Right cardiac atrium (tissue), 5 donors: ENCODE results near the gene GREB1. TPM values are rescaled to one million over a fixed set of nuclear protein-coding genes. Genes with fewer than 3 reads are reported as not detected.

Experiments used
- ATAC-seq, 2 donors: fragments of 200-7000 bp; cut with Tn5 transposase; one replicate each; pipeline versions ENCODE4 v1.8.0 to v1.9.1; 2020; ENCODE audit warnings: moderate library complexity in 2 of 2, mild to moderate bottlenecking in 1 of 2
- DNase-seq, 3 donors: peaks; one replicate each; pipeline ENCODE4 v3.0.0-alpha.2; 2020
- H3K27ac ChIP-seq: one replicate; pipeline ENCODE4 v1.5.1; 2013; ENCODE audit warnings: mild to moderate bottlenecking, low read length, control low read depth, moderate library complexity
- H3K27me3 ChIP-seq: one replicate; pipeline ENCODE4 v1.6.1; 2013; ENCODE audit not compliant: control insufficient read depth, insufficient read depth
- H3K4me1 ChIP-seq: one replicate; pipeline ENCODE4 v1.6.1; 2013; ENCODE audit warnings: low read length; ENCODE audit not compliant: control insufficient read depth, insufficient read depth
- H3K4me3 ChIP-seq: one replicate; pipeline ENCODE4 v1.5.1; 2013; ENCODE audit warnings: low read length, control low read depth
- H3K9me3 ChIP-seq: one replicate; pipeline ENCODE4 v1.6.1; 2013; ENCODE audit warnings: low read length; ENCODE audit not compliant: control insufficient read depth
- WGBS: extraction: QIAGEN DNeasy Blood & Tissue Kit; methylation state at CpG from one replicate; pipeline ENCODE4 v1.1.7; 2013; 5-methylcytosine and 5-hydroxymethylcytosine counted together
- intact Hi-C, 4 donors: fragments of 100-400 bp; cut with DNase I; formaldehyde crosslinking; loops; one replicate each; pipeline versions ENCODE4 v1.11.0 to v1.14.0; 2022 to 2023
- polyA plus RNA-seq: library from polyadenylated mRNA; stranded (reverse); fragments of 200-250 nt; gene quantifications from one replicate; pipeline ENCODE4 v1.2.3, GENCODE V29; 2013
- total RNA-seq, 4 donors: library from RNA; stranded (reverse); fragmentation: NEBNext Ultra II Directional; extraction: Animal tissue kit (Norgen Biotek cat#: 25700); gene quantifications; one replicate each; pipeline ENCODE4 v1.2.1, GENCODE V29; 2021
- donor health status: healthy with polysubstance abuse.
- donor health status: DM: no; HTN: yes; CAD: no.
- donor health status: DM: no; HTN: no; CAD: no.
- donor health status: DM: no; HTN: yes; CAD: no; lungs with severe emphysema.
- donor health status: DM: yes; HTN: yes; CAD: no.

The GREB1 gene
- total and polyA plus RNA-seq, 5 donors, result 4.6 to 17.7 (median 10.7) TPM

DNA sequence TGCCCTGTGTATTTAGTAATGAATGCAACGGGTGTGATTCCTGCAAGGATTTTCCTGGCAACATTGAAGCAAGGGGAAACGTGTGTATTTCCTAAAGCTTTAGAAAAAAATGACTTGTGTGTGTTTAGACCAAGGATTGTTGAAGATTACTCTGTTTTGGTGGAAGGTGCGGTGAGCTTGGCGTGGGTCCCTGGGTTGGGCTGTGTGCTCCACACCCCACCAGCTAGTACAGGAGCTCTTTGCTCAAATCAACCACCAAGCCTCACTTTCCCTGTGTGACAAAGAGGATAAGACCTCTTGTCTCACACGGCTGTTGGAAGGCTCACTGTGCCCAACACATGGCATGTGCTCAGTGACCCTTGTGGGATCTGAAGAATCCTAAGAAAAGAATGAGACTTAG lies 21.4 kb upstream of the GREB1 start:
- H3K4me1 ChIP-seq, result no peaks in the 10 kb centered on the region
- 68% methylated on average over 5 of the region's 5 CpGs for WGBS
- H3K27me3 ChIP-seq, result no peaks in the 10 kb centered on the region
- ATAC-seq (no peak), DNase-seq (no peak)
- H3K4me3 ChIP-seq, result no peak overlapping the region
- no peaks in the 10 kb centered on the region for H3K9me3 ChIP-seq
- intact Hi-C loops, result no loop called here
- H3K27ac ChIP-seq, result no peak overlapping the region

DNA sequence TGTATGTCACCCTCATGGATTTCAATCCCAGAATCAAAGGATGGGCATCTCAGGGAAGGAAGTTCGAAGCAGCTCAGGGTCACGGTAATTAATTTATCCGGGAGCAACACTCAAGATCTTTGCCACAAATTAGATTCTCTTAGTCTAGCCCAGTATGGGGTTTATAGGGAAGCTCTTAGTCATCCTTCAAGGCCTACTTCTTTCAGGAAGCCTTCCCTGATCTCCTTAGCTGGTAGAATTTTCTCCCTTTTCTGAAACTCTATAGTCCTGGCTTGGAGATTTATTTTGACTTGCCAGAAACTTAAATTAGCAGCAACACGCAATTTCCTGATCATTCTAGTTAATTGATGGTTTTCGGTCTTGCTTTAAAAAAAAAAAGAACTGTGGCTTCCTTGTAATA lies 20.5 kb upstream of the GREB1 start:
- ATAC-seq, result no peak
- Histone ChIP-seq H3K4me1 (no peaks in the 10 kb centered on the region), H3K4me3 (no peak overlapping the region), H3K27ac (no peak overlapping the region), H3K9me3 (no peaks in the 10 kb centered on the region), H3K27me3 (no peaks in the 10 kb centered on the region)
- no peak for DNase-seq
- 92% methylated on average over 5 of the region's 5 CpGs for WGBS
- intact Hi-C loops, result no loop called here

DNA sequence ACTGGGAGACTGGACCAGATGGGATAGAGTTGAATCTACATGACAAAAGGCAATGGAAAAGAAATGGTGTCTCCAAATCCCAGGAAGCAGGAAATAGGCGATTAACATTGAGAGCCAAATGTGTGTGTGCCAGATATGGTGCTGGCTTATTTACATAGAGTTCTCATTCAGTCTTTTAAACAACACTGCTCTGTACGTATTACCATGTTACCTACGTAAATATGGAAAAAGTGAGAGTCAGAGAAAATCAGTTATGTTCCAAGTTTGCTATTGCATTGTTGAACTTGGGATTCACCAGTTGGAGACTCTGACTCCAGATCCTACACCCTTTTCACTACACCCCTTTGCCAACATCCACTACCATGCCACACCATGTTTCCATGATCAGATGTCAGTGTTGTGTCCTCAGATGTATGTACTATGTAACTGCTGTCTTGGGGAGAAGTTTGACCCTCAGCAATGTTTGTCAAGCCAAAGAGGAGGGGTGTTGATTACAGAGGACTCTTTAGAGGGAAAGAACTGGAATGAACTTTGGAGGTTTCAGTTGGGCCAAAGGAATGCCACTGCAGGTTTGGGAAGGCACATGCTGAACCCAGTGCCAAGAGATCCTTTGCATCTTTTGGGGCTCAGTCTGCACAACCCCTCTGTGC lies 19.6 kb upstream of the GREB1 start:
- Histone ChIP-seq H3K4me1 (no peaks in the 10 kb centered on the region), H3K27me3 (no peaks in the 10 kb centered on the region), H3K4me3 (no peak overlapping the region), H3K27ac (no peak overlapping the region), H3K9me3 (no peaks in the 10 kb centered on the region)
- no peak for ATAC-seq
- no peak for DNase-seq
- WGBS, result 81% methylated on average over 3 of the region's 3 CpGs
- intact Hi-C loops, result no loop called here

DNA sequence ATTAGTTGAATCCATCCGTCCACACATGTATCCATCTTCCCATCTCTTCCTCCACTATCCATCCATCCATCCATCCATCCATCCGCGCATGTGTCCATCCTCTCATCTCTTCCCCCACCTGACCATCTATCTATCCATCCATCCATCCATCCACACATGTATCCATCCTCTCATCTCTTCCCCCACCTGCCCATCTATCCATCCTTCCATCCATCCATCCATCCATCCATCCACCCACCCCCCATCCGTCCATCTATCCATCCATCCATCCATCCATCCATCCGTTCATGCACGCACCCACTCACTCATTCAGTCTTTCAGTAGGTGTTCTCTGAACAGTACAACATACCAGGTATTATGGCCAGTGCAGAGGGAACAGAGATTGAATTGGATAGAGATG lies 18.9 kb upstream of the GREB1 start:
- H3K27ac ChIP-seq, result no peak overlapping the region
- no peaks in the 10 kb centered on the region for H3K27me3 ChIP-seq
- no peak overlapping the region for H3K4me3 ChIP-seq
- WGBS, result 89% methylated on average over 6 of the region's 6 CpGs
- intact Hi-C loops, result no loop called here
- H3K9me3 ChIP-seq, result no peaks in the 10 kb centered on the region
- DNase-seq (no peak), ATAC-seq (no peak)
- H3K4me1 ChIP-seq, result no peaks in the 10 kb centered on the region

DNA sequence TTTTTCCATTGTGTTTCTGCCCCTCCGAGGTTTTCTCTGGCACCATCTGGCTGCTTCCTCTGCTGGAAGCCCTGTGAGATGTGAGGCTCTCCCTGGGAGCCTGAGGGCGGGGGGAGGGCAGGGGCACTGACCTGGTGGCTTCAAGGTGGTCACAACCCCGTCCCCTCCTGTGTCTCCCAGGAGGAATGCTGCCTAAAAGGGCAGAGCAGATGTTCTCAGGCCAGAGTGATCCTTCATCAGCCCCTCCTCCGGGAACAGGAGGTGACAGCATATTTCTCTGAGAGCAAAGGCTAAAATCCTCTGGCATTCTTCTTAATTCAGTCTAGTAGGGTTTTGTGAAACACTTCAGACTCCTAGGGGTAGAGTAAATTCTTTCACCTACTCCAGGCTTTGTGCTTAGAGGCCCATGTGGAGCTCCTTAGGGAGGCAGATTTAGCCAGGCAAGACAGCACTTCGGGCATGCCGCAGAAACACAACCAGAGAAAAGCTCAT lies 18.3 kb upstream of the GREB1 start:
- 66% methylated on average over 6 of the region's 6 CpGs for WGBS
- no peak overlapping the region for H3K4me3 ChIP-seq
- H3K27me3 ChIP-seq, result no peaks in the 10 kb centered on the region
- DNase-seq, result no peak
- no peak for ATAC-seq
- intact Hi-C loops, result no loop called here
- no peaks in the 10 kb centered on the region for H3K9me3 ChIP-seq
- no peaks in the 10 kb centered on the region for H3K4me1 ChIP-seq
- H3K27ac ChIP-seq, result no peak overlapping the region

DNA sequence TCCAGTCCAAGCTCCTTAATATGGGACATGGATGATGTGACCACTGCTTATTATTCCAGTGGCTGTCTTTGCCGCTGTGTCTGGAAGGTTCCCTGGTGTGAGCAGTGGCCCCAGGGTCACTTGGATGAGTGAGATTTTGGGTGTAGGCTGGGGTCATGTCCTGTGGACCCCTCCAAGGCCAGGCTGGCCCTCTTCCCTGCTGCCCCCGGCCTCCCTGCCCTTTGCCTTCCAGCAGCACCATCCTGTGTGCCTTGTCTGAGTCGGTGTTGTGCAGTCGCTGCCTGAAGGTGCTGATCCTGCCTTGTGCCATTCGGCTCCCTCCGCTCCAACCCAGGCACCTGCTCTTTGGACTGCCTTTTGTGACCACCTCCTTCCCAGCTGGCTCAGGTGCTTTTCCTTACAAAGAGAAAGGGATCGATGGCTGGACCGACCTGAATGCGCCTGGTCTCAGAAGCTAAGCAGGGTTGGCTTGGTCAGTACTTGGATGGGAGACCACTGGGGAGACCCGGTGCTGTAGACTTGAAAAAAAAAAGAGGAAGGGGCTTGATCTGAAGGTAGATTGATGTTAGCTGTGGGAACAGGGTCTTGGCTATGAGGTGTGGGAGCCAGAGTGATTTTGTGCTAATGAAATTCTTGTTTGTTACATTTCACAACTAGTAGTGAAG lies 16.7 kb upstream of the GREB1 start:
- intact Hi-C loops, result no loop called here
- DNase-seq, result no peak
- no peaks in the 10 kb centered on the region for H3K9me3 ChIP-seq
- no peaks in the 10 kb centered on the region for H3K4me1 ChIP-seq
- H3K27ac ChIP-seq, result no peak overlapping the region
- 91% methylated on average over 10 of the region's 10 CpGs for WGBS
- H3K27me3 ChIP-seq, result no peaks in the 10 kb centered on the region
- H3K4me3 ChIP-seq, result no peak overlapping the region
- no peak for ATAC-seq

DNA sequence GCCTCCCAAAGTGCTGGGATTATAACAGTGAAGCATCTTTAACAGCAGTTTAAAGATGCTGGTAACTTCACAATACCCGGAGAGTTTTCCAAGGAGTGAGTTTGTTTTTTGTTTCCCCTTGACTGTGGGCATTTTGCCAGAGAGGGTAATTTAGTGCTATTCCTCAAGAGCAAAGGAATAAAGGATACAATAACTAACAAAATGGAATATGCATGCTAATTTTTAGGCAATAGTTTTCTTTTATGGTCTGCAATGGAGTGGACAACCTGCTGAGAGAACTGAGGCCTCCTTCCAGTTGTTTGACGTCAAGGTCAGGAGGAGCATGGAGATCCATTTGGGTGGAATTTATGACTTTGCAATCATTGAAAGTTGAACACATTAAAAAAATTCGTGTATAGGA lies 15.9 kb upstream of the GREB1 start:
- ATAC-seq (no peak), DNase-seq (no peak)
- intact Hi-C loops, result no loop called here
- WGBS, result 72% methylated on average over 3 of the region's 3 CpGs
- Histone ChIP-seq H3K27ac (no peak overlapping the region), H3K4me3 (no peak overlapping the region), H3K27me3 (no peaks in the 10 kb centered on the region), H3K4me1 (no peaks in the 10 kb centered on the region), H3K9me3 (no peaks in the 10 kb centered on the region)

DNA sequence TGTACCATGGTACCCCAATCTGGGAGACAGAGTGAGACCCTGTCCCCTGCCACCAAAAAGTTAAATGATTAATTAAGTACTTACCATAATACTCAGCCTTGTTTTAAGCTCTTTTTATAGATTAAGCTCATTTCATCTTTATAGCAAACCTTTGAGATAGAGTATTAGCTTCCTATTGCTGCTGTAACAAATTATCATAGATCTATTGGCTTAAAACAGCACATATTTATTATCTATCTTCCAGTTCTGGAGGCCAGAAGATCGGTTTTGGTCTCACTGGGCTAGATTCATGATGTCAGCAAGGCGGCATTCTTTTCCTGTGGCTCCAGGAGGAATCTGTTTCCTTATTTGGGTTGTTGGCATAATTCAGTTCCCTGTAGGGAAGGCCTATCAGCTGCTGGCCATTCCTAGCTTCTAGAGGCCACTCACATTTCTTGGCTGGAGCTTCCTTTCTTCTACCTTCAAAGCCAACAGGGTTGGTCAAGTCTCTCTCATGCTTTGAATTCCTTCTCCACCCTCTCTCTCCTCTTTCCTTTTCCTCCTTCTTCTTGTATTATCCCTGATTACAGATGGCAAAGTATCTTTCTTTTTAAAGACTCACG lies 13.7 kb upstream of the GREB1 start:
- no peak for DNase-seq
- WGBS, result 77% methylated on average over 3 of the region's 3 CpGs
- no peak for ATAC-seq
- no peaks in the 10 kb centered on the region for H3K9me3 ChIP-seq
- H3K27me3 ChIP-seq, result no peaks in the 10 kb centered on the region
- intact Hi-C loops, result no loop called here
- no peak overlapping the region for H3K4me3 ChIP-seq
- H3K4me1 ChIP-seq, result no peaks in the 10 kb centered on the region
- no peak overlapping the region for H3K27ac ChIP-seq

DNA sequence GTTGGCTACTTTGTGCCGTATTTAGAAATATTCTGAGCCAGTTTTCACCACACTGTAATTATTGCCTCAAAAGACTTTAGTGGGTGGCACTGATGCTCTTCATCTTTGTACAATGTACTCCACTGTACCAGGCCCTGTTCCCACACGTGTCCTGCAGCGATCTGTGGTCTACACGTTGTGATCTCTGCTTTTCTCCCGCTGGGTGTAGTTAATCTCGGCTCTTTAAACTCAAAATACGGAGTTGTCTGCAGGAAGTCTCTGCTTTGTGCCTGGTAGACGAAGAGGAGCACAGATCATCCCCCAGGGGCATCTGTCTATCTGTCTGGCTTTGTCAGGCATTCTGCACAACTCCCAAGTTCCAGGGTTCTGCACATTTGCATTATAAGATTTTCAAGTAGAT lies 12.1 kb upstream of the GREB1 start:
- no peaks in the 10 kb centered on the region for H3K27me3 ChIP-seq
- no peak overlapping the region for H3K4me3 ChIP-seq
- WGBS, result 71% methylated on average over 8 of the region's 8 CpGs
- DNase-seq (no peak), ATAC-seq (no peak)
- H3K9me3 ChIP-seq, result no peaks in the 10 kb centered on the region
- H3K4me1 ChIP-seq, result no peaks in the 10 kb centered on the region
- no peak overlapping the region for H3K27ac ChIP-seq
- intact Hi-C loops, result no loop called here

DNA sequence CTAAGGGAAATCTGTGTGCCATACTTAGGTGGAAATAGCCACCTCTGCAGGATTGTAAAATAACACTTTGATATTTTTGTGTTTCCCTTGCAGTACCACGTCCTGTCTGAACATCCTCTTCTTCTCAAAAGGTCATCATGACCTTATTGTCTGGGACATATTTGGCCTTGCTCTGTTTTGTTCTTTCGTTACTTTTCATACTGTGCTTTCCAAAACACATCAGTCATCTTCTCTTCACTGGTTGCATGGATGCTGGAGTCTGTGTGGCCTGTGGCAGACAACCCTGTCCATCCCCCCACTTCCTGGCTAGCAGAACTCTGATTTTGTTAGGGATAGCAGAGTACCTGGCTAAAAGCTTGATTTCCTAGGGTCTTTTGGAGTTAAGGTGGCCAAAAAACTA lies 9.4 kb upstream of the GREB1 start:
- no peak overlapping the region for H3K27ac ChIP-seq
- 47% methylated on average over 2 of the region's 2 CpGs for WGBS
- no peaks in the 10 kb centered on the region for H3K4me1 ChIP-seq
- no peak overlapping the region for H3K4me3 ChIP-seq
- DNase-seq (no peak), ATAC-seq (no peak)
- intact Hi-C loops, result no loop called here
- H3K9me3 ChIP-seq, result no peaks in the 10 kb centered on the region
- no peaks in the 10 kb centered on the region for H3K27me3 ChIP-seq

DNA sequence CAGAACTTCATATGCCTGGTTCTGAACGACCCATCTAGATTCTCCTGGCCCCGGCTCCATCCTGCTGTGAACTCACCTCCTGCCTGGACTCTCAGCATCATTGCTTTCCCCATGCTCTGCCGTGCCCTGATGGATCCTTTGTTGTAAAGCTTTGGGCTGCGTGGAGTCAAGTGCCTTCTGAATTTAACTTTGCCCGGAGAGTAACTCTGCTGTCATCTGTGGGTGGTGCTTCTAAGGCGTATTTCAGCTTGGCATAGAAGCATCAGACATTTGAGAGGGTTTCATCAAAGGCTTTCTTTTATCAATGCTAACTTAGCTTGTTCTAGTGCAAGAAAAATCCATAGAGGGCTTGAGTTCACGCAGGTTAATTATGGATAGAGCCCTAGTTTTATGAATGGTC lies 8.1 kb upstream of the GREB1 start:
- WGBS, result 73% methylated on average over 7 of the region's 7 CpGs
- Histone ChIP-seq H3K4me3 (no peak overlapping the region), H3K4me1 (no peaks in the 10 kb centered on the region), H3K27me3 (no peaks in the 10 kb centered on the region), H3K9me3 (no peaks in the 10 kb centered on the region), H3K27ac (no peak overlapping the region)
- ATAC-seq (no peak), DNase-seq (no peak)
- intact Hi-C loops, result no loop called here
